Neural progenitor cell (in vitro differentiated cells): ENCODE measurements around the gene ATP23. TPM values are rescaled to one million over a fixed set of nuclear protein-coding genes. Genes with fewer than 3 reads are reported as not detected.

Source experiments
- DNase-seq: peaks from one replicate; pipeline ENCODE4 v3.0.0-alpha.2; 2016; ENCODE audit warnings: low spot score
- H2AFZ ChIP-seq: fragments of 200-600 bp; sonication (generic); replicated peaks from 2 replicates; pipeline ENCODE4 v1.6.1; 2016; ENCODE audit warnings: antibody characterized with exemption
- H3F3A ChIP-seq: fragments of 200-600 bp; sonication (generic); 2 replicates; pipeline ENCODE4 v1.6.1; 2016; ENCODE audit warnings: antibody characterized with exemption, low read depth
- H3K27ac ChIP-seq: fragments of 200-600 bp; sonication (generic); 2 replicates; pipeline ENCODE4 v1.5.1; 2016; ENCODE audit warnings: mild to moderate bottlenecking
- H3K27me3 ChIP-seq: fragments of 200-600 bp; sonication (generic); 2 replicates; pipeline ENCODE4 v1.6.1; 2016; ENCODE audit warnings: mild to moderate bottlenecking, moderate library complexity
- H3K36me3 ChIP-seq: fragments of 200-600 bp; sonication (generic); 2 replicates; pipeline ENCODE4 v1.5.1; 2016
- H3K4me1 ChIP-seq: fragments of 200-600 bp; sonication (generic); 2 replicates; pipeline ENCODE4 v1.6.1; 2016; ENCODE audit warnings: mixed run types
- H3K4me2 ChIP-seq: fragments of 200-600 bp; sonication (generic); 2 replicates; pipeline ENCODE4 v1.6.1; 2016
- H3K4me3 ChIP-seq: fragments of 200-600 bp; sonication (generic); 2 replicates; pipeline ENCODE4 v1.5.1; 2016
- H3K79me2 ChIP-seq: fragments of 200-600 bp; sonication (generic); 2 replicates; pipeline ENCODE4 v1.6.1; 2016; ENCODE audit warnings: low read depth
- H3K9ac ChIP-seq: fragments of 200-600 bp; sonication (generic); 2 replicates; pipeline ENCODE4 v1.6.1; 2016
- H3K9me3 ChIP-seq: fragments of 200-600 bp; sonication (generic); 2 replicates; pipeline ENCODE4 v1.5.1; 2016; ENCODE audit warnings: low read depth
- H4K20me1 ChIP-seq: fragments of 200-600 bp; sonication (generic); 2 replicates; pipeline ENCODE4 v1.6.1; 2016; ENCODE audit warnings: low read depth
- H3K27ac Mint-ChIP-seq: 3 replicates; pipeline ENCODE4 v1.8.0; 2021; ENCODE audit warnings: mixed read lengths
- H3K27me3 Mint-ChIP-seq: 2 replicates; pipeline ENCODE4 v1.8.0; 2022; ENCODE audit warnings: low read depth, mild to moderate bottlenecking, inconsistent platforms, moderate library complexity, mixed read lengths; ENCODE audit not compliant: insufficient read depth
- H3K36me3 Mint-ChIP-seq: 3 replicates; pipeline ENCODE4 v1.8.0; 2021; ENCODE audit warnings: mixed read lengths
- H3K4me1 Mint-ChIP-seq: 3 replicates; pipeline ENCODE4 v1.8.0; 2021; ENCODE audit warnings: mixed read lengths
- H3K4me3 Mint-ChIP-seq: 3 replicates; pipeline ENCODE4 v1.8.0; 2021; ENCODE audit warnings: mild to moderate bottlenecking, moderate library complexity, mixed read lengths
- H3K9me3 Mint-ChIP-seq: 3 replicates; pipeline ENCODE4 v1.8.0; 2020; ENCODE audit warnings: mixed read lengths
- CTCF ChIP-seq: fragments of 200-600 bp; sonication (generic); IDR thresholded peaks from 2 replicates; pipeline ENCODE4 v1.5.1; 2017; ENCODE audit warnings: antibody characterized with exemption, mild to moderate bottlenecking
- EZH2 ChIP-seq: fragments of 200-600 bp; sonication (generic); IDR thresholded peaks from 2 replicates; pipeline ENCODE4 v1.6.1; 2017; ENCODE audit warnings: antibody characterized with exemption, mild to moderate bottlenecking, moderate library complexity
- EZH2phosphoT487 ChIP-seq: fragments of 200-600 bp; sonication (generic); IDR thresholded peaks from 2 replicates; pipeline ENCODE4 v1.6.1; 2017; ENCODE audit warnings: antibody characterized with exemption
- total RNA-seq: library from RNA; depleted of rRNA; stranded (reverse); fragments of >200 nt; gene quantifications from 2 replicates; pipeline ENCODE4 v1.2.3, GENCODE V29; 2015; ENCODE audit warnings: low replicate concordance

Gene ATP23
- total RNA-seq, 1 donor from 2014 or later = 11.4 TPM

GRCh38 chr12:57918147-57918546 is 23.2 kb upstream of the ATP23 start:
- no peak for DNase-seq
- Histone ChIP-seq H2AFZ (no peak overlapping the region), H3K27me3 (peaks cover 11% of the 10 kb centered on the region), H4K20me1 (no peaks in the 10 kb centered on the region), H3F3A (no peaks in the 10 kb centered on the region), H3K79me2 (no peaks in the 10 kb centered on the region), H3K4me1 (no peaks in the 10 kb centered on the region), H3K9me3 (no peaks in the 10 kb centered on the region), H3K27ac (no peak overlapping the region), H3K4me3 (no peak overlapping the region), H3K36me3 (no peaks in the 10 kb centered on the region), H3K4me2 (no peak overlapping the region), H3K9ac (no peak overlapping the region)
- H3K27ac Mint-ChIP-seq = no peak overlapping the region
- TF ChIP-seq EZH2phosphoT487 (no peak), CTCF (no peak), EZH2 (no peak)
- H3K36me3 Mint-ChIP-seq = no peaks in the 10 kb centered on the region
- no peak overlapping the region for H3K4me3 Mint-ChIP-seq
- no peaks in the 10 kb centered on the region for H3K9me3 Mint-ChIP-seq
- H3K27me3 Mint-ChIP-seq = peaks cover 2% of the 10 kb centered on the region
- H3K4me1 Mint-ChIP-seq = no peaks in the 10 kb centered on the region

DNA sequence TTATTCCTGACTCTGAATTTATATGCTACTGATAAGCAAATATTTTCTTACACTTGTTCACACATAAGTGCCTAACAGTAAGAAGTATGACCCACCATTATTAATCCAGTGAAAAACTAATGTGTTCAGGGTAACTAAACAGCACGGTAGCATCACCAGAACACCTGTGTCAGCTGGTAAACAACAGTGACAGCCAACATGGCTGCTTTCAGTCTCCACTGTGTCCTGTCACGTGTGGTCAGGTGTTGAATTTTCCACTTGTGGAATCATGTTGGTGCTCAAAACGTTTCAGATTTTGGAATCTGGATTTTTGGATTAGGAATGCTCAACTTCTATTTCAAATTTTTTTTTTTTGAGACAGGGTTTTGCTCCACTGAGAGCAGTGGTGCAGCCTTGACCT is 14.3 kb upstream of the ATP23 start:
- no peak overlapping the region for H3K27ac Mint-ChIP-seq
- Histone ChIP-seq H2AFZ (no peak overlapping the region), H3K79me2 (no peaks in the 10 kb centered on the region), H3K9ac (no peak overlapping the region), H3K27me3 (no peaks in the 10 kb centered on the region), H3K9me3 (no peaks in the 10 kb centered on the region), H3K36me3 (no peaks in the 10 kb centered on the region), H3K4me2 (no peak overlapping the region), H4K20me1 (no peaks in the 10 kb centered on the region), H3K4me1 (no peaks in the 10 kb centered on the region), H3F3A (no peaks in the 10 kb centered on the region), H3K4me3 (no peak overlapping the region), H3K27ac (no peak overlapping the region)
- TF ChIP-seq EZH2 (no peak), CTCF (no peak), EZH2phosphoT487 (no peak)
- DNase-seq = no peak
- peaks cover 2% of the 10 kb centered on the region for H3K36me3 Mint-ChIP-seq
- no peaks in the 10 kb centered on the region for H3K4me1 Mint-ChIP-seq
- H3K4me3 Mint-ChIP-seq = no peak overlapping the region
- peaks cover 2% of the 10 kb centered on the region for H3K27me3 Mint-ChIP-seq
- peaks cover 2% of the 10 kb centered on the region for H3K9me3 Mint-ChIP-seq

DNA sequence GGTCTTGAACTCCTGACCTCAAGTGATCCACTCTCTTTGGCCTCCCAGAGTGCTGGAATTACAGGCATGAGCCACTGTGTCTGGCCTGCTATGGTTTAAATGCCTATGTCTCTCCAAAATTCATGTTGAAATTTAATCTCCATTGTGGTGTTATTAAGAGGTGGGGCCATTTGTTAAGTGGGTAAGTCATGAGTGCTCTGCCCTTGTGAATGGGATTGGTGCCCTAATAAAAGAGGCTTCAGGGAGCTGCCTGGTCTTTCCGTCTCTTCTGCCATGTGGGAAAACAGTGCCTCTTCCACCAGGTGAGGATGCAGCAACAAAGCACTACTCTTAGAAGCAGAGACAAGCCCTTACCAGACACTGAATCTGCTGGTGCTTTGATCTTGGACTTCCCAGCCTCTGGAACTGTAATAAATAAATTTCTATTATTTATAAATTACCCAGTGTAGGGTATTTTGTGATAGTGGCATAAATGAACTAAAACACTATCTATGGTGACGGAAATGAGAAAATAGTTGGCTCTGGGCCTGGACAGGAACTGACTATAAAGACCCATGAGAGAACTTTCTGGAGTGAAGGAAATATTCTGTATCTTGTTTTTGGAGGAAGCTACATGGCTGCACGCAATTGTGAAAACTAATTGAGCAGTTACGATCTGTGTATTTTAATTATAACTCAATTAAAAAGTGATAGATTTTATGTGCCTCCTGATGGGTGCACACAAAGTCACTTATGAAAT is 12.1 kb upstream of the ATP23 start:
- Mint-ChIP-seq H3K9me3 (no peaks in the 10 kb centered on the region), H3K4me3 (no peak overlapping the region), H3K27ac (no peak overlapping the region), H3K27me3 (no peaks in the 10 kb centered on the region), H3K4me1 (no peaks in the 10 kb centered on the region), H3K36me3 (peaks cover 2% of the 10 kb centered on the region)
- Histone ChIP-seq H3K27ac (no peak overlapping the region), H3K36me3 (no peaks in the 10 kb centered on the region), H3K9ac (no peak overlapping the region), H3K27me3 (no peaks in the 10 kb centered on the region), H3K9me3 (no peaks in the 10 kb centered on the region), H4K20me1 (no peaks in the 10 kb centered on the region), H3K4me3 (no peak overlapping the region), H3K4me2 (no peak overlapping the region), H3K4me1 (no peaks in the 10 kb centered on the region), H3F3A (no peaks in the 10 kb centered on the region), H3K79me2 (no peaks in the 10 kb centered on the region), H2AFZ (no peak overlapping the region)
- DNase-seq = no peak
- no peak for TF ChIP-seq EZH2
- no peak for TF ChIP-seq CTCF
- no peak for TF ChIP-seq EZH2phosphoT487
